Stimulated activated naive CD4-positive, alpha-beta T cell treated with Interleukin-2 at 50 U/mL for 16 hours (primary cell): ENCODE measurements around the gene HACD2.

Experiments
- DNase-seq: peaks from one replicate; lab custom pipeline; 2025; lab: John Stamatoyannopoulos, UW

The HACD2 gene

GRCh38 chr3:123568875-123569274 lies 16.0 kb downstream of the HACD2 start:
- DNase-seq: no peak

DNA sequence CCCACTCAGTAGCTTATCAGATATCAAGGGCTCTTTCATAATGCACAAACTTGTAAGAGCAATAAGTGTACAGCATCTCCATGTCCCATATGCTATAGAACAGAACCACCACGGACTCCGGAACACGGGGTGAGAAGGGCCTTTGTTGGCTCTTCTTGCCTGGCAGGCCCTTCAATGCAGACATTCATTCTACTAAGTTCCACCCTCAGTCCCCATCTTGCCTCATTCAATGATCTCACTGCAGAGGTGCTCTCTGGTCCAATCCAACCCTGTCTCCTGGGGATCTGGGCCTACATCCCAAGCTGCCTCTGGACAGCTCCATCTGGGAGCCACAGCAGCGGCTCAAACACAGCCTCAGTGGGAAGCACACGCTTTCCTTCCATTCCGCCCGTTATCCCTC lies 16.8 kb downstream of the HACD2 start:
- no peak for DNase-seq

DNA sequence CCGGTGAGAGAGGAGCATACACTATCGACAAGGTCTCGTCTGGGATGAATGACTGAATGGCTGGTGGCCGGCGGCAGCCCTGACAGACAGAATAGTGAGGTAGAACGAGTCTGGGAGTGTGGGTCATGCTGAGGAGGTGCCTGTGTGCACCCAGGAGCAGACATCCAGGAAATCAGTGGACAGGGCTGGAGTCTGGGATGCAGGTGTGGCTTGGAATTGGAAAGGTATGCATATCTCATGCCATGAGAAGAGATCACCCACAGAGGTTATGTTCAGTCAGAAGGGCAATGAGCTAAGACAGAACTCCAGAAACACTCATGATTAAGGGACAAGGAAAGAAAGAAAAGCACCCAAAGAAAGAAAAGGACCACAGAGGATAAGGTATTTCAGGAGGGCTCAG lies 20.8 kb downstream of the HACD2 start:
- DNase-seq: no peak

DNA sequence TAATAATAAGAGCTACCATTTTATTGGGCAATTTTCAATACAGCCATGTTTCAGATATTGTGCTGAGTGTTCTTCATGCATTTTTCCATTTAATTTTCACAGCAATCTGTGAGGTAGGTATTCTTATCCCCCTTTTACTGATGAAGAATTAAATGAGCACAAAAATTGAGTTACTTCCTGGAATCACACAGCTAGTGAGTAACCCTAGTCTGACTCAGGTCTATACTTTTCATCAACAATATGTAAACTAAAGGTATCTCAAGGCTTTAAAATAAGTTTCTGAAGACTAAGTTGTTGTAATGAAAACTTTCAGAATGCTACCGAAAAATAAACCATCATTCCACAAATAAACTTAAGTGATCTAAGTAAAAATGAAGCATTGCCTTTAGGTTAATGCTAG lies 22.3 kb downstream of the HACD2 start:
- DNase-seq: no peak

GRCh38 chr3:123561188-123561587 lies 23.7 kb downstream of the HACD2 start:
- no peak for DNase-seq

- DNase-seq: no peak
Observed at GRCh38 chr3:123559040-123559861, 25.6 kb downstream of the HACD2 start.

GRCh38 chr3:123553536-123553935 lies 31.3 kb downstream of the HACD2 start:
- no peak for DNase-seq

DNA sequence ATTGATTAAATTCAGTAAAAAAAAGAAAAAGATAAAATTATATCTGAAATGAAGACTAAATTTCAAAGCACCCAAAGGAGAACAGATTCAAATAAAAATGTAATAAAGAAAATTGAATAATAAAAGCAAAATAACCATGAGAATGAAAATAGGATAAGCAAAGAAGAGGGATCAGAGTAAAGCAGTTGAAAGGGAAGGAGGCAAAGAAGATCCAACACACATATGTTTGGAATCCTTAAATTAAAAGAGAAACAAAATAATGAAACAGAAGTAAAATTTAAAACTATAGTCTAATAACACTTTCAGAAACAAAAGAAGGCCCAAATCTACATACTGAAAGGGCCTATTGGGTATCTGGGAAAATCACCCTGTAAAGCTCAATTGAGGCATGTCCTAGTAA lies 32.1 kb downstream of the HACD2 start:
- no peak for DNase-seq

- DNase-seq: no peak
Observed at GRCh38 chr3:123552095-123552714, 32.6 kb downstream of the HACD2 start.

DNA sequence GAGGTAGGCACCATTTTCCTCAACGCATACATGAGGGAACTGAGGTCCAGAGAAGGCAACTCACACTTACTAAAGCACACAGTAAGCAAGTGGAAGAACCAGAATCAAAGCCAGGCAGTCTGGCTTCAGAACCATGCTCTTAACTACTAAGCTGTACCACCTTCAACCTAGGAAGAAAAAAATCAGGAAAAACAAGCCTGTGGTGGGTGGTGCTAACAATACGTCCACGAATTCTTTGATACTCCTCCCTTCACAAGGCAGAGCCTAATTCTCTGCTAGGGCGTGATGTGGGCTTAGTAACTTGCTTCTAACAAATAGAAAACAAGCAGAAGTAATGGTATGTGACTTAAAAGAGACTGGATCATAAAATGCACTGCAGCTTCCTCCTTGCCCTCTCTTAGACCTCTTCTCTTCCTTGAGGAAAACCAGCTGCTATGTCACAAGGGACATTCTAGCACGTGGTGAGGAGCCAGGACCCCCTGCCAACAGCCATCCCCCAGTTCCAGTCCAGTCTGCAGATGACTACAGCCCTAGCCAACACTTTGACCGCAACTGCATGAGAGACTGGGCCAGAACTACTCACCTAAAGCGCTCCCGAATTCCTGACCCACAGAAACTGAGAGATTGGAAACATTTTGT lies 36.9 kb downstream of the HACD2 start:
- no peak for DNase-seq

- no peak for DNase-seq
Observed at GRCh38 chr3:123546133-123546755, 38.6 kb downstream of the HACD2 start.

DNA sequence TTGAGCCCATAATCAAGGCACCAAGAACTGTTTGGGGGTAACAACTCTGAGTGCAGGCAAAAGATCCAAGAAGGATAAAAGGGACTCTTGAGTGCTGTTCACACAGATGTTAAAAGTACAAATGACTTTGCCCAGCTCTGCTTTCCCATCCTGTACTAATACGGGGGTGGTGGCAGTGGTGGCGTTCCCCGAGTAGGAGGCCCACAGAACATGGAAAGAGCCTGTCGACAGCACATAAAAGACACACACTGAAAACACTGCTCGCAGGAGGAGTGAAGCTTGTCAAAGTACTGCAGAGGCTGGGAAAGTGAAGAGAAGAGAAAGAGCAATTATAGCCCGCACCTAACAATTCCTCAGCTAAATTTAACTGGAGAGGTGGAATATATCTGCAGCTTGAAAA lies 40.9 kb downstream of the HACD2 start:
- DNase-seq: no peak

GRCh38 chr3:123540285-123540684 lies 44.6 kb downstream of the HACD2 start:
- no peak for DNase-seq

GRCh38 chr3:123536153-123536895 lies 48.5 kb downstream of the HACD2 start:
- DNase-seq: no peak

DNA sequence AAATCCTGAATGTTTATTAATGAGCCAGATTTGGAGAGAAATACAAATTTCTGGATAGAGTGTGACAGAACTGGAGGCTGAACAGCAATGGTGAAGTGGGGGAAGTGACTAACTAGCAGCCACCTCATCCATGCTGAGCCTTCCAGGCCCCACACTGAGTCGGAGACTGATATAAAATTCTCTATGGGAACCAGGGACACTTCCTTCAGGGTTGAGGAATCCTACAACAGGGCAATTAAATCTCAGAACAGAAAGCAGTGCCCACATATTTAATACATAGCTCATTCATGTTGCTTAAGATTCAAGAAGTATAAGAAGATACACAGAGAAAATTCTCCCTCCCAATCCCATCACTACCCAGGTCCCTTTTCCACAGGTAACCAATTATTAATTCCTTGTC lies 49.3 kb downstream of the HACD2 start:
- no peak for DNase-seq

- DNase-seq: no peak
Observed at GRCh38 chr3:123534264-123534663, 50.6 kb downstream of the HACD2 start.

GRCh38 chr3:123533554-123534159 lies 51.2 kb downstream of the HACD2 start:
- DNase-seq: no peak

GRCh38 chr3:123528130-123528529 lies 56.7 kb downstream of the HACD2 start:
- no peak for DNase-seq

DNA sequence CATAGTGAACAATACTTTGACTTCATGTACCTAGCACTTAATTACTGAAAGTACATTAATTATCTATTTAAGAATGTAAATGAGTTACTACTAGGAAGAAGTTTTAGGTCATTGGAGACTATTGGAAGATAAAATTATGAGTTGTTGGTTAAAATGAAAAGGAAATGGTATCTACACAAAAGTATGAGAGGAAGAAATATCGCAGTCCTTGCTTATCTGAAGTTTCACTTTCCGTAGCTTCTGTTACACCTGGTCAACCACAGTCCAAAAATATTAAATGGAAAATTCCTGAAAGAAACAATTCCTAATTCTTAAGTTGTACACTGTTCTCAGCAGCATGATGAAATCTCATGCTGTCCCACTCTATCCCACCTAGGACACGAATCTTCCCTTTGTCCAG lies 57.8 kb downstream of the HACD2 start:
- no peak for DNase-seq

DNA sequence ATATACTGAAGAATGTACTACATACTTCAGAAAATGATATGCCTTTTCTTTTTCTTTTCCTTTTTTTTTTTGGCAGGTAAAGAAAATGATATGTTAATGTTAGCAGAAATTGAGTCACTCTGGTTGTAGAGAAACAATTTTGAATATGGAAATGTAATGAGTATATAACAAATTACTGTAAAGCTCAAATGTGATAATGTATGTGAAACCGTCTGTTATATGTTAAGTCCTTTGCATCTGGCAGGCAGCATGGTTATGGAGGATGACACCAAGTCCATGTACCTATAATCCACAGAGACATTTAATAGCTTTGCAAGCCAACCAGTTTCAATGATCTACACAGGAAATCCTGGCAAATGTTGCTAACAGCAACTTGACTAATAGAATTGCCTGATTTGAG lies 58.4 kb downstream of the HACD2 start:
- no peak for DNase-seq

- DNase-seq: no peak
Observed at GRCh38 chr3:123525433-123525832, 59.4 kb downstream of the HACD2 start.

GRCh38 chr3:123524981-123525380 lies 59.9 kb downstream of the HACD2 start:
- no peak for DNase-seq
